Measurements from ENCODE around the gene PCGF3.
"Not testable (repeated sequence)": the region's sequence is repeated elsewhere in the genome, so short reads cannot be mapped to it uniquely, and the experiment has no call there.

Gene PCGF3

DNA sequence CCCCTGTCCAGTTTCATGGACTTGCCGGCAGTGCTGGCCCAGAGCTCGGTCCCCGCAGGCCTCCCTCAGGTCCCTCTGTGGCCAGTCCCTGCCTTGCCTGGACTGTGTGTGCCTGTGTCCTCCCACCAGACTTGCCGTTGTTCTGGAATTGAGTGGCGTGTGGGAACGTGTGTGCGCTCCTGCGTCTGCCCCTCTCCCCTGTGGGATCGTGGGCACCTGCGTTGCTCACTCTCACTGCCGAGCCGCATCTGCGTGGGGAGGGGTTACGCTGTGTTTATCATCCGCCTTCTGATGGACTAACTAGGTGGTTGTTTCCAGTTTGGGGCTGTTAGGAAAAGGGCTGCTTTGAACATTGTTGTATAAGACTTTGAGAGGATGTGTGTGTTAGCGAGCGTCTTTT, 21.2 kb downstream of the PCGF3 start:
- DNase-seq = no peak

DNA sequence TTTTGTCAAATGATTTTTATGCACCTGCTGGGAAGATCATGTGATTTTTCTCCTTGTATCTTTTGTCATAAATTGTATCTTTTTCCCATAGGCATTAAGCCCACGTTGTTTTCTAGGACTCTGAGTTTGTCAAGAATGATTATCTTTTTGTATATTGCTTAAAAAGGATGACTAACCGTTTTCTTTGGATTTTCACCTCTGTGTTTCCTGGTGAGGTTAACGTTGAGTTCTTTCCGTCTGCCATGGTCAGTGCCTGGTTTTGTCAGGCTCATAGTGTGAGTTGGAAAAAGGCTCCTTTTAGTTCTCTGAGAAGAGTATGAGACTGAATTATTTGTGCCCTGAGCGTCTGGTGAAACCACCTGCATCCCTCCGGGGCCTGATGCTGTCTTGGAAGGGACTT, 21.9 kb downstream of the PCGF3 start:
- no peak for DNase-seq

DNA sequence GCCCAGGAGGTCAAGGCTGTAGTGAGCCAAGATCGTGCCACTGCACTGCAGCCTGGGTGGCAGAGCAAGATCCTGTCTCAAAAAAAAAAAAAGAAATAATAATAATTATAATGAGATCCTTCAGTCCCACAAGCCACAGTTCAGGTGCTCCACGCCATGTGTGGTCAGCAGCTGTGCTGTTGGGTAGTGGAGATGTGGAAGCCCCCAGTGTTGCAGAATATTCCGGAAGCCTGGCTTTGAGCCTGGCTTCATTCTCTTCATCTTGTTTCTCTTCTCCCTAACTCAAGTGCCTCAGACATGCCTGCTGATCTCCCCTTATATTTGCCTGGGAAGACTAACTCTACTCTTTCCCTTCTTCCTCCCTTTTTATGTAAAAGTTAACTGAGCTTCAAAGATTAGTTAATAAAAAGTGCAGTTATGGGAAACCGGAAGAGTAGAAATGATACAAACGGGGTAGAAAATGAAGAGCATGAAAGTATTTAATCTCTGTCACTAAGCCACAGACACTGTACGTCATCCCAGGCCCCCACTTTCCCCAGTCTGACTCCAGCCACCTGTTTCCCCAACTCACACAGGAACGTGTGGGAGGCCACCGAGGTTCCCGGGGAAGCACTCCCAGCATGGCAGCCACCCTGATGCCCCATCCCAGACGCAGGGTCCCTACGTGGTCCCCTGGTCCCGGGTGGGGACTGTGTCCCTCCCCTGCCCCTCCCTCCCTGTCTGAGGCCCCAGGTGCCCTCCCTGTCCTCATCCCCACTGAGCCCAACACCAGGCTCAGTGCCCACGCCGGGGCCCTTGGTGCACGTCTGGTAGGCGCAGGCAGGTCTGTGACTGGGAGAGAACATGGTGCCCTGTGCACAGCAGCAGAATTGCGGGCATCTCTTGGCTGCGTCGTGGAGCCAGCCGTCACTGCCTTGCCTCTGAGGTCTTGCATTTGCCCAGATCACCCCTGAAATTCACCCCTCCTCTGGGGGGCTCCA, 24.0 kb downstream of the PCGF3 start:
- DNase-seq = no peak

DNA sequence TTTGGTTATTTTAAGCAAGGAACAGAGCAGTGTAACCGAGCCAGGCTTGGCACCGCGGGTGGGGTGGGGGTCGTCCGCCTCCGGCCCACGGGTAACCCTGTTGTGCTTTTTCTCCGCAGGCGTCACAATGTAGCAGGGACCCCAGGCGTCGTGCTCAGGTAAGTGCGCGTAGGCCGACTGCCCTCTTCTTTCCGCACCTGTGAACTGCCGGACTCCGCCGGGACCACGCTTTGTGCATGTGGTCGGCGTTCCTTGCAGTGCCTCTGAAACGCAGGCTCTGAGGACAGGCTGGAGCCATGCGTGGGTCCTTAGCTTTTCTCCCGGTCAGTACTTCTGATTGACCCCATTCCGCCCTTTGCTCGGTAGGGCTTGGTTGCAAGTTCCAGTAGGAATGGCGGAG, 24.9 kb downstream of the PCGF3 start:
- DNase-seq = no peak

DNA sequence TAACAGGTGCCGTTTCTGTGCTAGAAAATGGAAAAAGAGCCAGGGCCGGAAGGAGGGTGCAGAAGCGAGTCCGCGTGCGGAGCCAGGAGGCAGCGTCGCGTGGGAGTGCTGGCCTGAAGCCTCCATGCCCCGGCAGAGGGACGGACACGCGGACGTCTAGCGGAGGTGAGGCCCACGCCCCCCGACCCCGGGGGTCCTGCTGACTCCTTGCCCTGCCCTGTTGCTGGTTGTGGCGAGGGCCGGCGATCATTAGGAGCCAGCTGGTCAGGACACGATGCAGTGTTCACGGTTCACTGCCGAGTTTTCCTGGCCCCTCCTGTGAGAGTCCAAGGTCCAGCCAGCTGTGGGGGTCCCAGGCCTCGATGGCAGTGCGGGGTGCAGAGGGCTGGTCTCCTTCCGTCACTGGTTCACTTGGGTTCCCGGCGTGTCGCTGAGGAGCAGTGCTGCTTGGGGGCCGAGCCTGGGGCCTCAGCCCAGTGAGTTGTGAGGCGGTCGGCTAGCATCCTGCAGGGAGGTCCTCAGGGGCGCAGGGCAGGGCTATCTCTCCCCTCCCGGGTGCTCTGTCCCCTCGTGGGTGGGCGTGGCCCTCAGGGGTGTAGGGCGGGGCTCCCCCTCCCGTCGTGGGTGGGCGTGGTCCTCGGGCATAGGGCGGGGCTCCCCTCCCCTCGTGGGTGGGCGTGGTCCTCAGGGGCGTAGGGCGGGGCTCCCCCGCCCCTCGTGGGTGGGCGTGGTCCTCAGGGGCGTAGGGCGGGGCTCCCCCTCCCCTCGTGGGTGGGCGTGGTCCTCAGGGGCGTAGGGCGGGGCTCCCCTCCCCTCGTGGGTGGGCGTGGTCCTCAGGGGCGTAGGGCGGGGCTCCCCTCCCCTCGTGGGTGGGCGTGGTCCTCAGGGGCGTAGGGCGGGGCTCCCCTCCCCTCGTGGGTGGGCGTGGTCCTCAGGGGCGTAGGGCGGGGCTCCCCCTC, 25.6 kb downstream of the PCGF3 start:
- DNase-seq = not testable (repeated sequence)

DNA sequence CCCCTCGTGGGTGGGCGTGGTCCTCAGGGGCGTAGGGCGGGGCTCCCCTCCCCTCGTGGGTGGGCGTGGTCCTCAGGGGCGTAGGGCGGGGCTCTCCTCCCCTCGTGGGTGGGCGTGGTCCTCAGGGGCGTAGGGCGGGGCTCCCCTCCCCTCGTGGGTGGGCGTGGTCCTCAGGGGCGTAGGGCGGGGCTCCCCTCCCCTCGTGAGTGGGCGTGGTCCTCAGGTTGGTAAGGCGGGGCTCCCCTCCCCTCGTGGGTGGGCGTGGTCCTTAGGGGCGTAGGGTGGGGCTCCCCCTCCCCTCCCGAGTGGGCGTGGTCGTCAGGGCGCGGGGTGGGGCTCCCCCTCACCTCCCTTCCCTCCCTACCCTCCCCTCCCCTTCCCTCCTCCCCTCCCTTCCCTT, 26.3 kb downstream of the PCGF3 start:
- not testable (repeated sequence) for DNase-seq

DNA sequence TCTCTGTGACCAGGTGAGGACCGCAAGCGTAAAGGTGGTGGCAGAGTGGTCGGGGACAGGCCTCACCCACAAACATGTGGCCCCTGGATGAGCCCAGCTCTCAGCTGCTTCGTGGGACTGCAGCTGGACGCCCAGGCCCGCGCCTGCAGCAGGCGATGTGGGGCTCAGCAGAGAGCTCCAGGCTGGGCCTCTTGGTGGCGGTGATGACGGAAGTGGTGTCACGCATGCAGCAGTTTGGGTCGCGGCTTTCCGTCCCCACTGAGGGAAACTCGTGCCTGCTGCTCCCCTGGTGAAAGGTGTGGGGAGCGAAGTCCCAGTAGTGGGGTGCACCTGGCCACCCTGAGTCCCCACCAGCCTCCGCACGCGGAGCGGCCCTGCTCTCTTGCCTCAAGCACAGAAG, 26.9 kb downstream of the PCGF3 start:
- DNase-seq = no peak

DNA sequence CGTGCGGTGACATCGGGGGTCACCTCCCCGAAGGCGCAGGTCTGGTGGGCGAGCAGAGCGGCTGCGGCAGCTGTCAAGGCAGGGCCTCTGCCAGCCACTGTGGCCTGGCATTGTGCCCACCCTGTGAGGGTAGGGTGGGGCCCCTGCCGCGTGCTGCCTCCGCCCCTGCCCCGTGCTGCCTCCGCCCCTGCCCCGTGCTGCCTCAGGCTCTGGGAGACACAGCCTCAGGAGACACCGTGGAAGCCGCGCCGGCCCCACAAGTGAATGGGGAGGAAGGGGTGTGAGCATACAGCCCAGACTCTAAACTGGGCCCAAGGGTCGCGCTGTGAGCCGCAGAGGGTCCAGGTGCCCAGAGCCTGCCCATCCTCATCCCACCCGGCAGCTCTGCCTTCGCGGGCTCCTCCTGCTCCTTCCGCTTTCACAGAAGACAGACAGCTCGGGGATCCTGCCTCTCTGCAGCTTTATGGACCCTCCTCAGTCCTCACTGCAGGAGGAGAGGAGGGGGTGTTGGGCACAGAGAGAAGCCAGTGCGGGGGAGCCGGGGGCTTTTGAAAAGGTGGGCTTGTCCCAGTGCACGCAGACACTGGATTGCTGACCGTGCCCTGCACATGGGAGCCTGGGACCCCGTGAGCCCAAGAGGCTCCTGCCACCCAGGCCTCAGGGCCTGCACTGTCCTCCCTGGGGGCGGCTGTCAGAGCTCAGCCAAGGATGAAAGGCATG, 27.4 kb downstream of the PCGF3 start:
- DNase-seq = peak; percentile 2

DNA sequence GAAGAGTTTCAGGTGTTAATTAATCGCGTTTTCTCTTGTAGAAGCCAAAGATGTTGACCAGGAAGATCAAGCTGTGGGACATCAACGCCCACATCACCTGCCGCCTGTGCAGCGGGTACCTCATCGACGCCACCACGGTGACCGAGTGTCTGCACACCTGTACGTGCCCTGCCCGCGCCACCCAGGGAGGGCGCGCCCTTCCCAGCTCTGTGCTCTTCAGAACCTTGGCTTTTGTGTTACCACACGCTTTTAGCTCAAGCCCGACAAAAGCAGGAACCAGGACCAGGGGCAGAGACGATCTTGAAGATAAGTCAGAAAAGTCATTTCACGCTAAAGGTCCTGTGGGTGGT, 28.0 kb downstream of the PCGF3 start:
- no peak for DNase-seq

DNA sequence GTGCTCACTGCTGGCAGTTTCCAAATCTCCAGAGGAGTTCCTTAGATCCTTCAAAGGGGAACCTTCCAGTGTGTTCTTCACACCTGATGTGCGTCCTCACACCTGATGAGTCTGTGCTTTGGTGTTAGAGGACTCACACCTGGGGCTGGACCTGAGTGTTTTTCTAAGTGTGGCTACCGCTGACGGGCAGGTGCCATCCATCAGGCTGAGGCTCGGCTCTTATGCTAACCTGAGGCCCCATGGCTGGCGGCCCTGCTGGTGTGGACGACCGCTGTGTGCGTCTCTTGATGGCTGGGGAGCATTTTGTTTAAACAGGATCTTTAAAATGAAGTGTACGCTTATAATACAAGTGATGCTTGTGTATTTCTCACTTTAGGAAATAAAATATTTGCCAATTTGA, 28.4 kb downstream of the PCGF3 start:
- DNase-seq = no peak

DNA sequence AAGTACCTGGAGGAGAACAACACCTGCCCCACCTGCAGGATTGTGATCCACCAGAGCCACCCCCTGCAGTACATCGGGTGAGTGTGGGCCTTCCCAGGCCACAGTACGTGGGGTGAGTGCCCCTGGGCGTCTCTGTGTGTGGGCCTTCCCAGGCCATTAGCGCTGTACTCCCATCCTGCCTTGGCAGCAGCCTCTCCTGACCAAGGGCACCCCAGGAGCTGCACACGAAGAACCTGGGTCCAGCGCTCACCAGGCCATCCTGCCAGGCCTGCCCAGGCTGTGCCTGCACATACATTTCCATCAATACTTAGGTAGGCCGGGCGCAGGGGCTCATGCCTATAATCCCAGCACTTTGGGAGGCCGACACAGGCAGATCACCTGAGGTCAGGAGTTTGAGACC, 29.3 kb downstream of the PCGF3 start:
- no peak for DNase-seq

DNA sequence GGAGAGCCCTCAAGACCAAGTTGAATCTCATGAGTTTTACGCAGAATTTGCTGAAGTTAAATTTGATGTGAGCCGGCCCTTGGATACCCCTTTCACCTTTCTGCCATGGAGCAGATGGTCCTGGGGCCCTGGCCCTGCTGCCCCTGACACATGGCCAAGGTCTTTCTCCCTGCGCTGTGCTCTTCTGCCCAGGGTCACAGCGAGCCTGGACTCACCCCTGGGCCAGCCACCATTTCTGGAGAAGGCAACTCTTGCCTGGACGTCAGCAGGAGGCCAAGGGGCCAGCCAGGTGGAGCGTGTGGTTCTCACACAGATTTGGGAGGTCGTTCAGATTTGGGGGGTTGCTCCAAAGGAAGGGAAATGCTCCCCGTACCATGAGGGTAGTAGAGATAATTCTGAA, 30.0 kb downstream of the PCGF3 start:
- no peak for DNase-seq

DNA sequence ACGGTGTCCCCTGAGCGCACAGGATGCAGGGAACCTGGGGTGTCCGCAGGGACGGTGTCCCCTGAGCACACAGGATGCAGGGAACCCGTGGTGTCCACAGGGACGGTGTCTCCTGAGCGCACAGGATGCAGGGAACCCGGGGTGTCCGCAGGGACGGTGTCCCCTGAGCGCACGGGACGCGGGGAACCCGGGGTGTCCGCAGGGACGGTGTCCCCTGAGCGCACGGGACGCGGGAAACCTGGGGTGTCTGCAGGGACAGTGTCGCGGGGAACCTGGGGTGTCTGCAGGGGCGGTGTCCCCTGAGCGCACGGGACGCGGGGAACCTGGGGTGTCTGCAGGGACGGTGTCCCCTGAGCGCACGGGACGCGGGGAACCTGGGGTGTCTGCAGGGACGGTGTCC, 30.9 kb downstream of the PCGF3 start:
- DNase-seq = not testable (repeated sequence)

DNA sequence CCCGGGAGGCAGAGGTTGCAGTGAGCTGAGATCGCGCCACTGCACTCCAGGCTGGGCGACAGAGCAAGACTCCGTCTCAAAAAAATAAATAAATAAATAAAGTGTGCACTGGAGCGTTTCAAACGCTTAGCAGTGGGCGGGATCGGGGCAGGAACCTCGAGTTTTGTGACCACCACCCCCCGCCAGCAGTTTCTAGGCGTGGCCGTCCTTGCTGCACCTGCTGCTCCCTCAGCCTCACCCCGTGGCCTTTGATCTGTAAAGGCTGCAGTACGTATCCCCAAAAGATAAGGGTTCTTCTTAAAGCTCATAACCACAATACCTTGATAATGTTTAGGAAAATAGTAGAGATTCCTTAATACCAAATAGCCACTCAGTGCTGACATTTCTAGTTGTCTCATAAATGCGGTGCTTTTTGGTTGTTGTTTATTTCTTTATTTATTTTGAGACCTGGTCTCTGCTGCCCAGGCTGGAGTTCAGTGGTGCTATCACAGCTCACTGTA, 33.2 kb downstream of the PCGF3 start:
- no peak for DNase-seq

DNA sequence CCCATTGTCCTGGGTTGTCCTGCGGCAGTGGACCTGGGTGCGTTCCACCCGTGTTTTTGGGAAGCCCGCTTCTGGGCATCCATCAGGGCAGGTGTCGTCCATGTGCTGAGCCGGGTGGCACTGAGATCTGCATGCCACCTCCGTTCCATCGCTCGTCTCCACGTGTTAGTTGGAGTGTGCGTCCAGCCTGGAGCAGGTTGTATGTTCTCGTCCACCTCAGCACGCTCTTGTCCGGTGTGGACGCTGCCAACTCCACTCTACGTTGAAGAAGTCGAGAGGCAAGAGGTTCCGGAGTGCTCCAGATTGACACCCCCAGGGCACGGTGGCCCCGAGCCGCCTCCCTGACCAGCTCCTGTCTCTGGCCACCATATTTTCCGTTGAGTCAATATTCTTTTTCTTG, 33.9 kb downstream of the PCGF3 start:
- DNase-seq = no peak

DNA sequence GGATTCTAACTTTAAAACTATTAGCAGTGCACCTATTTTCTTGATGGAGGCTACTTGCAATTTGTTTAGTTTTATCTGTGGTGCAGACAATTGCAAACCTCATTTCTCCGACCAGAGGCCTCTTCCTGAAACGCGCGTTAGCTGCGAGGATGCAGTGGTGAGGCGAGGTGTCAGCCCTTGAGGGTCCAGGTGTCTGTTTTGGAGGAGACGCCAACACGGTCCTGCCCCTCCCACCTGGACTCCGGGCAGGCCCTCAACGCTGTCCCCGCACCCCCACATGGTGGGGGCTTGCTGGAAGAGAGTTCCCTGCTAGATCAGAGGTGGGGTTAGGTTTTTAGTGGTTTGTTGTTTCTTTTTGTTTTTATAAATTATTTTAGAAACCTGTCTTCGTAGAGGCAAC, 34.4 kb downstream of the PCGF3 start:
- no peak for DNase-seq

DNA sequence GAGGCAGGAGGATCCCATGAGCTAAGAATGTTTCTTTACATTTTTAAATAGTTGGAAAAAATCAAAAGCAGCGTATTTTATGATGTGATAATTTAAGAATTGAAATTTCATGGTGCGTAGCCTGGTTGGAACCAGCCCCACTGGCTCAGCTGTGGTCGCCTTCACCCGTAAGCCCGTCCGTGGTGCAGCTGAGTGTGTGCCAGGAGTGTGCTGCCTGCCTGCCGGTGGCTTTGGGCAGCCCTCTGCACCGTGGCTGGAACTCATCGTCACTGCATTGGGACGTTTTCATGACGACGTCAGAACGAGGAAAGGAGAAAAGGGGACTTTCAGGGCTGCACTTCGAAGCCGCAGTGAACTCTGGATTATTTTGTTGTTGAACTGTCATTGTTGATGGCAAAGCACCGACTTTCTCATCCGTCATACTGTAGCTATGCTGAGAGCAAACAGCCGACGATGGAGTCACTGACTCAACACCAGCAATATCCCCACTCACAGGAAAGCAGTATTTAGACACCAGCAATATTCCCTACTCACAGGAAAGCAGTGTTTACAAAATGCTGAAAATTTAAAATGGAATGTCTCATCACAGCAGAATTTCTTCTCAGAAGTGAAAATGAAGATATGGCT, 35.1 kb downstream of the PCGF3 start:
- no peak for DNase-seq

DNA sequence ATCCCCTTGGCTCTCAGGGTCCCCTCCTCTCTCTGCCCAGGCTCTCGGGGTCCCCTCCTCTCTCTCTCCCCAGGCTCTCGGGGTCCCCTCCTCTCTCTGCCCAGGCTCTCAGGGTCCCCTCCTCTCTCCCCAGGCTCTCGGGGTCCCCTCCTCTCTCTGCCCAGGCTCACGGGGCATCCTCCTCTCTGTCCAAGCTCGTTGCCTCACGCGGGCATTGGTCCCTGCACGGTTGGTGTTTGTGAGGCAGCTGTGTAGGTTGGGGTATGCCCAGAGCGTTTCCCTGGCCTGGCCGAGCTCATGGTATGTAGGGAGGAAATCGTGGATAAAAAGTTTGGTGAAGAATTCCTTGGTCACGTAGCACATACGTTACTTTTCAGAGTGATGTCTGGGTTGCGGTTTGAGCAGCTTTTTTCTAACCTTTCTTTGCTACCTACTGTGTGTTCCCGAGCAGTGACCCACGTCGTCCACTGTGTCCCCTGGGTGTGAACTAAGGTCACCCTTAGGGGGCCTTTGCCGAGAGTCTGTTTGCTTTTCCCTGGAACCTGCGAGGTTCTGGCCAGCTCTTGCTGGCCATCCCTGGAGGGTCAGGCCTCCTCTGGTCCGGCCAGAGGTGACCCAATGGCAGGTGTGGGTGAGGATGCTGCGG, 36.6 kb downstream of the PCGF3 start:
- DNase-seq = no peak

DNA sequence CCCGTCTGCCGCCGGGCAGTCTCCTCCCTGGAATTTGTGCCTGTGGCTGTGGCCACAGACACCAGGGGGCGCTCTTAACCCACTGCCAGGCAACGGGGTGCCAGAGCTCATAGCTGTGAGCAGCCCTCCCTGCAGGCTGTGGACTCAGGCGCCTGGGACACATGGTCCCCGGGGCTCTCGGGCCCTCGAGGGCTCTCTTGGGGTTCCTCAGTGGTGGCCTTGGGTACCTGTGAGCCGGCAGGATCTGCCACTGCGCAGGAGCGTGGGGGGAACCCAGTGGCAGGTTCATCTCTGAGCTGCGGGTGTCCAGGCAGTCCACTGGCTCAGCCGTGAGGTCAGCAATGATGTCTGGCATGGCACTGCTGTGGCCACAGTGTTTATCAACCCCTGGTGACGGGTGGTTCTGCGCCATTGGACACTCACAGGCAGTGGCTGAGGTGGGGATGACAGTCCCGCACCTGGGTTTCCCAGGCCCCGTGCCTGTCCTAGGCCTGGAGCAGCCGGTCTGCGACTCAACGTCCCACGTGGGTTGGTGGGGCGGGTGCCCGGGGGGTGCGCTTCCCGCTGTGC, 37.2 kb downstream of the PCGF3 start:
- DNase-seq = peak; percentile 8

DNA sequence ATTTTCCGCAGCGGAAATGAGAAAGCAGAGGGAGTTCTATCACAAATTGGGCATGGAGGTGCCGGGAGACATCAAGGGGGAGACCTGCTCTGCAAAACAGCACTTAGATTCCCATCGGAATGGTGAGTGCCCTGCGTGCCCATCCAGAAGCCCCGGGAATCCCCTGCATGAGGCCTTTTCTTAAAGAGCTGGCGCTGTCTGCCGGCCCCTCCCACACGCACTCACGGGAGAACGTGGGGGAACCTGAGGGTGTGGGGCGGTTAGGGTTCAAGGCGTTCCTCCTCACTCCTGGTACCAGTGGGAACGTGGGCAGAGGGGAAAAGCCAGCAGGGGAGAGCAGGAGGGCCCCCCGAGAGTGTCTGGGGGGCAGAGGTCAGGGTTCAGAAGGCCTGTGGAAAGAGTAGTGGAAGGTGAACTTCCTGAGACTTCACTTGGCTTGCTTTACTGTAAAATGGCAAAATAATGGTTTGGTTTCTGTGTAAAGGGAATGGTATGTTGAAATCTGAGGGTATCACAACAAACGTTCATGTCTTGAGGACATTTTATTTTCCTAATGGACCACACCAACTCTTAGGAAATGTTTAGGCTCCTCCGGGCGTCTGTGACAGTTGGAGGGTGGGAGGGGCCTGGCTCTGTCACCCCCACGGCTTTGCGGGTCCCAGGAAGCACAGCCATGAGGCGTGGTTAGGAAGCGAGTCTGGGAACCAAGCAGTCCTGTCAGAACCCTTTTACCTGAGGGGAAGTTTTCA, 38.0 kb downstream of the PCGF3 start:
- DNase-seq = no peak
